HEK293T (cell line): ENCODE data around the gene LTO1.

ENCODE experiments used
- ELF4 ChIP-seq: fragments of 450-650 bp; IDR thresholded peaks from 2 replicates; pipeline ENCODE4 v1.6.1; 2017; ENCODE audit warnings: antibody characterized with exemption
- FOXA1 ChIP-seq: fragments of 450-650 bp; IDR thresholded peaks from 2 replicates; pipeline ENCODE4 v1.6.1; 2016; ENCODE audit warnings: mild to moderate bottlenecking
- FOXK2 ChIP-seq: fragments of 450-650 bp; IDR thresholded peaks from 2 replicates; pipeline ENCODE4 v1.6.1; 2016; ENCODE audit warnings: mild to moderate bottlenecking
- FOXM1 ChIP-seq: fragments of 450-650 bp; IDR thresholded peaks from 2 replicates; pipeline ENCODE4 v1.6.1; 2017; ENCODE audit warnings: mild to moderate bottlenecking, borderline replicate concordance
- NFRKB ChIP-seq: fragments of 450-650 bp; IDR thresholded peaks from 2 replicates; pipeline ENCODE4 v1.6.1; 2016; ENCODE audit warnings: mild to moderate bottlenecking, moderate library complexity
- SP1 ChIP-seq: fragments of 450-650 bp; IDR thresholded peaks from 2 replicates; pipeline ENCODE4 v1.6.1; 2017
- SUZ12 ChIP-seq: fragments of 450-650 bp; IDR thresholded peaks from 2 replicates; pipeline ENCODE4 v1.6.1; 2016; ENCODE audit warnings: mild to moderate bottlenecking
- TARDBP ChIP-seq: fragments of 450-650 bp; IDR thresholded peaks from 2 replicates; pipeline ENCODE4 v1.6.1; 2016

DNA sequence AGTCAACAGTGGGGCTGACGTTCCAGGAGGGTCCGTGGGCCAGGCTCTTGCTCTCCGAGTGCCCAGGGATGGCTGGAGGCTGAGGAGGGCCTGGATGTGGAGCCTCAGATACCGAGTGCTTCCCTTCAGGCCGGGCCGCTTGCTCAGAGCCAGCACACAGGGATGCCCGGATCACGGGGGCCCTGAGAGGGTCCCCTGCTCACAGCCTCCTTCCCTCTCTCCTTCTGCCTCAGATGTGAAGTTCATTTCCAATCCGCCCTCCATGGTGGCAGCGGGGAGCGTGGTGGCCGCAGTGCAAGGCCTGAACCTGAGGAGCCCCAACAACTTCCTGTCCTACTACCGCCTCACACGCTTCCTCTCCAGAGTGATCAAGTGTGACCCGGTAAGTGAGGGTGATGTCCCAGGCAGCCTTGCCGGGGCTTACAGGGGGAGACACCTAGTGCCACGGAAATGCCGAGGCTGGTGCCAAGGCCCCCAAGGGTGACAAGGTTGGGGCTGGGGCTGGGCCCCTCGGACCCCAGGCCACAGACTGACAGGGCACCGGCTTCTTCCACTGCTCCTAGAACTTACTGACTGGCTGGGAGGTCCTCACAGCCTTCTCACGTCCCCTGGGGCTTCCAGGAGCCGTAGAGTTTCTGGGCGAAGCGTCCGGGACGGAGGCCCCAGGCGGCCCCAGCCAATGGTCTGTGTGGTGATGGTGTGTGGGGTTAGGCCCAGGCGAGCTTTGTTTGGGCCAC, 27.2 kb downstream of the LTO1 start:
- TF ChIP-seq FOXA1 (no peak), FOXM1 (no peak), FOXK2 (no peak), NFRKB (no peak), SP1 (no peak), SUZ12 (no peak), ELF4 (no peak), TARDBP (no peak)
